ENCODE results near the gene LEMD3.

Gene LEMD3

DNA sequence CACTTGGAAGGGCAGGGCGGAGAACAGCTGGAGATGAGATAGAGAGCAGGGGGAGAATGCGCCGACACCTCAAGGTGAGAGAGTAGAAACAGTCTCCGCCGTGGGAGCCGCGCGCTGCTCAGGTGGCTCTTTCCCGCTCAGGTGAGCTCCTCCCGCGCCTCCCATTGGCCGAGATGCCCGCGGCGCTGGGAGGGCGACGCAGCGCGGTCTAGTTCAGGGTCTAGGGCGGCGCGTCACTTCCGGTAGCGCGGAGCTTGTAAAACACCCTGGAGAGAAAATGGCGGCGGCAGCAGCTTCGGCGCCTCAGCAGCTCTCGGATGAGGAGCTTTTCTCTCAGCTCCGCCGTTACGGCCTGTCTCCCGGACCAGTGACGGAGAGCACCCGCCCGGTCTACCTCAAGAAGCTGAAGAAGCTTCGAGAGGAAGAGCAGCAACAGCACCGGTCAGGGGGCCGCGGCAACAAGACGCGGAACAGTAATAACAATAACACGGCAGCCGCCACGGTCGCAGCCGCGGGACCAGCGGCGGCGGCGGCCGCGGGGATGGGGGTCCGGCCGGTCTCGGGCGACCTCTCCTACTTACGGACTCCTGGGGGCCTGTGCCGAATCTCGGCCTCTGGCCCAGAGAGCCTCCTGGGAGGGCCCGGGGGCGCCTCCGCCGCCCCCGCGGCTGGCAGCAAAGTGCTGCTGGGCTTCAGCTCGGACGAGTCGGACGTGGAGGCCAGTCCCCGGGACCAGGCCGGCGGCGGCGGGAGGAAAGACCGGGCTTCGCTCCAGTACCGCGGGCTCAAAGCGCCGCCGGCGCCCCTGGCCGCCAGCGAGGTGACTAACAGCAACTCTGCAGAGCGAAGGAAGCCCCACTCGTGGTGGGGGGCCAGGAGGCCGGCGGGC lies at the start of gene LEMD3:
LEMD3 (plus strand) TSS at position 264 of the 889 bp plus-strand sequence; CDS start at position 278, 14 bp downstream.
- DNase-seq: peak; percentile 83 to 89

DNA sequence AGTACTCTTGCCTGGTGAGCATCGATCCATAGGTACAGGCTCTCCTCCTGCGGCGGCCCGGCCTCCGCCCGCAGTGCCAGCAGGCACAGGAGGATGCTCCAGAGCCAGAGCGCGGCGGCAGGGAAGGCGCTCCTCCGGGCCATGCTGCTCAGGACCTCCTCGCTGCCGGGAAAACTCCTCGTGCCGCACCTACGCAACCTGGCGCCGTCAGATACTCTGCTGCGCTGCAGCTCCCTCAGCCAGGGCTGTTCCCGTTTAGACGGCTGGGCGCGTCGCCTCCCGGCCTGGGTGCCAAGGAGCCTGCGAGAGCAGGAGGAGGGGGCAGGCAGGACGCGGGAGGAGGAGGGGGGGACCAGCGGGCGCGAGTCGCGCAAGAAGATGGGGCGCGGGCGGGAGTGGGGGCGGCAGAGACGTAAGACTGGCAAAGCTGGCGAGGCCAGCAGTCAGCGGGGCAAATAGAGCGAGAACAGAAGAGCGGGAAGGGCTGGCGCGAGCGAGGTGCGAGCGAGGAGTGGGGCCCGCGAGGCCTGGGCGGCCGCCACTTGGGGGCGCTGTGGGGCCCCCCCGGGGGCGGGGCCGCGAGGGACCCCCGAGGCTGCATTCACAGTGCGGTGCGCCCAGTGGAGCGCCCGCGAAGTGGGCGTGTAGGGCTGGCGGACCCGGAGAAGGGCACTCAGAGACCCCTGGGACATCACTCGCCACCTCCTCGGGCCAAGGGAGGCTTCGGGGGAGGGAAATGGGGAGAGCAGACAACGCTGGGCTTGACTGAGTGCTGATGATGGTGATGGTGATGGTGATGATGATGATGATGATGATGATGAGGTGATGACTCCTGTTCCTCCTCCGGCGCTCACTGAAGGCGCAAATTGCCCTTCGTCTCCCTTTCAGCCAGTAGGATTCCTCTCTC lies 48.1 kb upstream of the LEMD3 start, which contains the start of gene WIF1:
WIF1 (minus strand) TSS at position 257 of the 907 bp plus-strand sequence; CDS start at position 143, 114 bp downstream.
- DNase-seq: peak; percentile 36 to 82

DNA sequence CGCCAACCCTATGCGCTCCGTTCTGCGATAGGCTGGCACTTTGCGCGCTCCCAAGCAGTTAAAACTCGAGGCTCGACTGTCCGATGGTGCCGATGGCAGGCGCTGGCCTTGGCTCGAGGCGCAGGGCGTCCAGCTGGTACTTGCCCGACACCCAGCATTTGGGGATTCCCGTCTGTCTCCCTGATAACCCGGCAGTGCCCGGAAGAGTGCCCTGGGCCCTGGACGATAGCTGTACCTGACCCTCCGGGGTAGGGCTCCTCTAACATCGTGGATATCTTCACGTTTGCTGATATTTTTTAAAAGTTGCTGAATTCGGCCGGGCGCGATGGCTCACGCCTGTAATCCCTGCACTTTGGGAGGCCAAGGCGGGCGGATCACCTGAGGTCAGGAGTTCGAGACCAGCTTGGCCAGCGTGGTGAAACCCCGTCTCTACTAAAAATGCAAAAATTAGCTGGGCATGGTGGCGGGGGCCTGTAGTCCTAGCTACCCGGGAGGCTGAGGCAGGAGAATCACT lies 47.4 kb upstream of the LEMD3 start:
- DNase-seq: no peak

DNA sequence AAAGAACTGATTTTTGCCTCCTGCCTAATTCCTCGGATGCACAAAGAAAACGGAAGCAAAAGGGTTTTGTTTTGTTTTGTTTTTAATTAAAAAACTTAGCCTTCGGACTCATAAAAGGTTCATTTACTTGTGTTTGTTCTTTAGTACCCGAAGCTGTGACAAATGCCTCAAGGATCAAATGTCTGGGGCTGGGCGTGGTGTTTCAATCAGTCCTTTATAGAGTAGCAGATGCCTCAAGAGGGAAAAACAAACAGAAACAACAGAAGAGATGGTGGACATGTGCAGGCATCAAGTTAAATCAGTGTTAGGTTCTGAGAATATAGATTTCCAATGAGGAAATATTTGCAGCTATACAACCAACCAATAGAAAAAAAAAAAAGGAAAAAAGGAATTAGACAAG lies 46.7 kb upstream of the LEMD3 start:
- DNase-seq: peak; percentile 43 to 66

DNA sequence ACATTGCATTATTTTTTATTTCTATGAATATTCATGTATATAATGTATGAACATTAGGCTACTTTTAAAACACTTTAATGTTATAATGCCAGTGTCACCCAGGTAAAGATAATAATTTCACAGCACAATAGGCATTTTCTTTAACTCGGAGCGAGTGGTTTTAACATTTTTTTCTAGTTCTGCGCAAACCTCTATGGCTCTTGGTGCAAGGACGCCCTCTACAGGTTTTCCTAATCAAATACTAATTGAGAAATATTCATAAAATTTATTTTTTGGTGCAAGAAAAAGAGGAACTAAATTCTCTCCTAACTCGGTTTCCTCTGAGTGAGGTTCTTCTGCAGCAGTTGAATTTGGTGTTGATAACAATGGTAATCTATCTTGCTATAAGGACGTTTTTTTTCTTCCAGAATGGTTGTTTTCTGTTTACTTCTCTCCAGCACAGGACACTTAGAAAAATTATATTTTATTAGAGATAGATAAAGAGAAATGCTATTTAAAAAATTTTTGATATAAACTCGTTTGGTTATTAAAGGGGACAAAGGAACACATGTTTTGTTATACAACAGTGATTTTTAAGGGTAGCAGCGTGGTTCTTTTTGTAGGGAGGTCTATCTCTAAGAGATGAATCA lies 45.8 kb upstream of the LEMD3 start:
- peak in 1 of 2 experiments; percentile 37 for DNase-seq

DNA sequence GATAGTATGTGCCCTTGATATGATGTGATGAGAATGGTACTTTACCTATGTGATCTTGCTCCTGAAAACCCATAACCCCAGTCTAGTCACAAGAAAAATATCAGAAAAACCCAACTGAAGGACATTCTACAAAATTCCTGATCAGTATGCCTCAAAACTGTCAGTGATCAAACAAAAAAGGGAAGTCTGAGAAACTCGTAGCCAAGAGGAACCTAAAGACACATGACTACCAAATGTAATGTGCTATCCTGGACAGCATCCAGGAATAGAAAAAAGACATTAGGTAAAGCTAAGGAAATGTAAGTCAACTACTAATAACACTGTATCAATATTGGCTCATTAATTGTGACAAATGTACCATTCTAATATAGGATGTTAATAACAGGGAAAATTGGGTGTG lies 44.1 kb upstream of the LEMD3 start:
- DNase-seq: no peak

DNA sequence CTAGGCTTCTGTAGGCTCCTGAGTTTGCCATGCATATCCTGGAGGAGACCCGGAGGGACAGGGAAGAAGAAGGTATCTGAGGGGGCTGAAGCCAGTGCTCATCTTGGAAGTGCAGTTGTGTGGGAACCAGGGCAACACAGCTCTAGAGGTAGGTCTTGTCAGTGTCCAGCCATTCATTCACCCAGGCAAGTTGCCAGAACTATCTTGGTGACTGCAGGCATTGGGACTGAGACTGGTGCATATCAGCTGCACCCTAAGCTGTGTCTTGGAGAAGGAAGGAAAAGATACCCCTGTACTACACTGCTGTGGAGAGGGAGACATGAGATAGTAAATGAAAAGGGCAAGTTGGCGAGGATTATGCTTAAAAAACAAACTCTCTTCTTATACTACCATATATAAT lies 43.4 kb upstream of the LEMD3 start:
- no peak for DNase-seq

DNA sequence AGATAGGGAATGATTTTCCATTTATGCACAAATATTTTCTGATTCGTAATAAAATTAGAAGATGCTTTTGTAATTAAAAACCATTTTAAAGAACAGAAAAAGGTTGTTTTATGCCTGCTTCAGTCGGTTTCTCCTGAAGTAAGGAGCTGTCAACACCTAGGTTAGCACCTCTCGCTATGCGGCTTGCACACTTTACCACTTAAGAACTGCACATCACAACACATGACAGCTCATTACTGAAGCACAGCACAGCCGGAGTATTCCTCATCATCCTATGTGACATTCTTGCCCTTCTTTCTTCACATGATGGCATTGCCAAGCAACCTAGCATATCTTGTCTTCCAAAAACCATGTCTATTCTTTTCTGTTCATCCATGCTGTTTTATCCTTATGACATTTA lies 42.9 kb upstream of the LEMD3 start:
- no peak for DNase-seq

DNA sequence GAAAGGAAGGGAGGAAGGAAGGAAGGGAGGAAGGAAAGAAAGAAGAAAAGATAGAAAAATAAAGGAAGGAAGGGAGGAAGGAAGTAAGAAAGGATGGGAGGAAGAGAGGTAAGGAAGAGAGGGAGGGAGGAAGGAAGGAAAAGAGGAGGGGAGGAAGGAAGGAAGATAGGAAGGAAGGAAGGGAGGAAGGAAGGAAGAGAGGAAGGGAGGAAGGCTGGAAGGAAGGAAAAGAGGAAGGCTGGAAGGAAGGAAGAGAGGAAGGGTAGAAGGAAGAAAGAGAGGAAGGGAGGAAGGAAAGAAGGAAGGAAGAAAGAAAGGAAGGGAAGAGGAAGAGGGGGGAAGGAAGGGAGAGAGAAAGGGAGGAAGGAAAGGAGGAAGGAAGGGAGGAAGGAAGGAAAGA lies 35.5 kb upstream of the LEMD3 start:
- no peak for DNase-seq

DNA sequence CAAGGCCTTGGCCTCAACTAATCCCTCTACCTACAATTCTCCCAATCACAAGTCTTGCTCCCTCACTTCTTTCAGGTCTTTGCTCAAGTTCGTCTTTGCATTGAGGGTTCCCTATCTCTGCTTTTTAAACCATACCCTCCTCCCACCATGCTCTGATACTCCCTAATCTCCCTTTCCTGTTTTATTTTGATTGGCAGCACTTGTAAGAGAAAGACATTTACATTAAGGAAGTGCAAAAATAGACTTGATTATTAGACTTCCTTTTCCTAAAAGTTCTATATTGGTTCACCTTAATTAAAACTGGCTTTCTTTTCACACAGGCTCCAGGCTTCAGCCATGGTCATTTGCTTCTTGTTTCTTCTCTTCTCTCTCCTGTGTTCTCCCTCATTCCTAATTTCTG lies 30.0 kb upstream of the LEMD3 start:
- no peak for DNase-seq

DNA sequence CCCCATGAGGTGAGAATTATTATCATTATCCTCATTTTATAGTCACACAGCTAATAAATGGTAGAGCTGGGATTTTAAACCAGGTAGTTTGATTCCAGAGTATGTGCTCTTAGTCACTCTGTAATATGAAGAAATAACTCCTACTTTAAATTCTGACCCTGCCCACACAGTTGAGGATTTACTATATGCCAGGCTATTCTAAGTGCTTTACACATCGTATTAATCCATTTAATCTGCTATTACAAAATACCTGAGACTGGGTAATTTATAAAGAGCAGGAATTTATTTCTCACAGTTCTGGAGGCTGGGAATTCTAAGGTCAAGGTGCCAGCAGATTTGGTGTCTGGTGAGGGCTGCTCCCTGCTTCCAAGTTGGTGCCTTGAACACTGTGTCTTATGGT lies 28.6 kb upstream of the LEMD3 start:
- DNase-seq: peak in 1 of 2 experiments; percentile 35

DNA sequence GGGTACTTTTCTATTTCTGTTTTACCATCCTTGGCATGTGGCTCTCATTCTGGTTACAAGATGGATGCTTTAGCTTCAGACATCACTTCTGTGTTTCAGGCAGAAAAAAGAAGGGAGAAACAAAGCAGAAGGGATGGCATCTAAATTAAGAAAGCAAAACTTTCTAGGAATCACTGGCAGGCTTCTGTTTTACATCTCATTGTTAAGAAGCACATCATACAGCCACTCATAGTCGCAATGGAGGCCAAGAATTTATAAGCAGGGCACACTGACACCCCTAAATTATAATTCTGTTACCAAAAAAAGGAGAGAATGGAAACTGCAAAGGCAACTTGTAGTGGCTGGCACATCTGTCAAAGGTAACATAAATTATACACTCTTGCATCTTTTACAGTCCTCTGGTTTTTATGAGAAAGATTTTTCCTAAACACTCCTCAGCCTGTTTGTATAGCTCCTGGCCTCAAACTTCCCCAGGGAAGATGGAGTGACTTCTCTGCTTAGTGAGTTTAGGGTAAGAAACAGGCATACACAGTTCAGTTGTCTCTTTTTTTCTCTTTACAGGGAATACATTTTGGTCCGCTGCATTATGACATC lies 22.0 kb upstream of the LEMD3 start:
- no peak for DNase-seq

DNA sequence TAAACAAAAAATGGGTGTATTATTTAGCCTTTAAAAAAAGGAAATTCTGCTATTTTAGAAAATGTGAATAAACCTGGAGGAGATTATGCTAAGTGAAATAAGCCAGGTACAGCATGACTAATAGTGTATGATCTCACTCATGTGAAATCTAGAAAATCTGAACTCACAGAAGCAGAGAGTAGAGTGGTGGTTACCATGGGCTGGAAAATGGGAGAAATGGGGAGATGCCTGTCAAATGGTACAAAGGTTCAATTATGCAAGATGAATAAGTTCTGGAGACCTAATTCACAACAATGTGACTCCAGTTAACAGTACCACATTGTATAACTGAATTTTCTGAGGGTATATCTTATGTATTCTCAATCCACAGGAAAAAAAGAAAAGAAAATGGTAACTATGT lies 17.4 kb upstream of the LEMD3 start:
- no peak for DNase-seq

DNA sequence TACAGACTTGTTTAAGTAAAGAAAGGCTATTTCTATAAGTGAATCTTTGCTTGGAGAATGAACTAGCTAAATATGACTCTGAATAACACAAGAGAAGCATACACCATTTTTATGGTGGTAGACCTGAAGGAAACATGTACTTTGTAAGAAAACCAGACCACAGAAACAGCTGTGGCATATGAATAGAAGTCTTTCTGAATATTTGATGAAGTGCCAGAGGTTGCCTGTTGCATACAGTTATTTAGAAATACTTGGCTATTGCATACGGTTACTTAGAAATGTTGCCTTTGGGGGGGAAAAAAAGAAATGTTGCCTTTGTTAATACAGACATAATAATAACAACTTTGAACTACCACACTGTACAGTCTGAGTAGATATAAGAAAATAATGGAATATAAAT lies 16.8 kb upstream of the LEMD3 start:
- no peak for DNase-seq

DNA sequence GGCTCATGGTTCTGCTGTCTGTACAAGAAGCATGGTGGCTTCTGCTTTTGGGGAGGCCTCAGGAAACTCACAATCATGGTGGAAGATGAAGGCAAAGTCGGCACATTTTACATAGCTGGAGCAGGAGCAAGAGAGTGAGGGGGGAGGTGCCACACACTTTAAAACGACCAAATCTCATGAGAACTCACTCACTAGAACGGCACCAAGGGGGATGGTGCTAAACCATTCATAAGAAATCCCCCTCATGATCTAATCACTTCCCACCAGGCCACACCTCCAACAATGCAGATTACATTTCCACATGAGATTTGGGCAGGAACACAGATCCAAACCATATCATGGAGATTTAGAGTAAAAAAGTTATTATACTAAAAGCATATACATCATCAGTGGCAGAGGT lies 13.6 kb upstream of the LEMD3 start:
- no peak for DNase-seq

DNA sequence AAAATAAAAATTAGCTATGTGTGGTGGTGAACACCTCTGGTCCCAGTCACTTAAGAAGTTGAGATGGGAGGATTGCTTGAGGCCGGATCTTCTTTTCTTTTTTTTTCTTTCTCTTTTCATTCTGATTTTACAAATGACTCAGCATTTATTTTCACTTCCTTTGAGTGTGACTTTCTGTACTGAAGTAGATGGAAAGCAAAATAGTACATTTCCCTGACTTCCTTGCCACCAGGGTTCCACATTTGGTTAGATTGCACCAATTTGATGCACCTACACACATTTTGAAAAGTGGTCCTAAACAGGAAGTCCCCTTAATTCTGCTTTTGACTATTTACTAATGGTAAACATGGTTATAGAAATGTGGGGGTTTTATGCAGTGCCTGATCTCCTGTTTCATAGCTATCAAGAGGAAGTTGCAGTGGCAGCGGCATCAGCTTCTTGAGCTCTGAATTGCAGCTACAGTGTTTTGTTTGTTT lies 13.0 kb upstream of the LEMD3 start:
- DNase-seq: no peak

DNA sequence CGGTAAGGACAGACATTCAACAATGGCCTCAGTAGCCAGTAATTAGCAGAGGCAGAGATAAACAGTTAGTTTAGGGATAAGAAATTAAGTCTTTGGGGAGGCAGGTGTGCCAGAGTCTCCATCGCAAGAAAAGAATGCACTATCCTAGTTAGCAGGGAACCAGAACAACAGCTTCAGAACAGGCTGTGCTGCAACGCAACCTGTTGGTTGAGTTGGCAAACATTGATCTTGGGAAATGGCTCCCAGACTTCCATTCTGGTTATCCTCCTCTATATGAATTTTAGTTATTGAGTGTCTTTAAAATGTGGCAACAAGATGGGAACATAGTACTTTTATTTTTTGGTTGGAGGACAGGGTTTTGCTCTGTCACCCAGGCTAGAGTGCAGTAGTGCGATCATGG lies 12.3 kb upstream of the LEMD3 start:
- DNase-seq: no peak

DNA sequence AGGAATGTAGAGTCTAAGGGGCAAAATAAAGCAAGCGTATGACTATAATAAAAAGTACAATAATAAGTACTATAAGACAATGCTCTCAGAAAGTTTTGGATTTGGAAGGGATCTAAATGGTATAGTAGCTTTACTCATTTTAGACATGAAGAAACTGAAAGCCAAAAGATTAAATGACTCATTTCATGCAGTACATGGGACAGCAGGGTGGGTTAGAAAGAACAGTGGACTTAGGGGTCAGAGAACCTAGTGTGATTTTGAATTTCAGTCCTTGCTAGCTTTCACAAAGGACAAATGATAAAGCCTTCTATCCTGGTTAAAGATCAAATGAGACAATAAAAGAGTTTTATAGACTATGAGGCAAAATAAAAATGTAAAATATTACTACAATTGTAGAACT lies 6.8 kb upstream of the LEMD3 start:
- DNase-seq: no peak

DNA sequence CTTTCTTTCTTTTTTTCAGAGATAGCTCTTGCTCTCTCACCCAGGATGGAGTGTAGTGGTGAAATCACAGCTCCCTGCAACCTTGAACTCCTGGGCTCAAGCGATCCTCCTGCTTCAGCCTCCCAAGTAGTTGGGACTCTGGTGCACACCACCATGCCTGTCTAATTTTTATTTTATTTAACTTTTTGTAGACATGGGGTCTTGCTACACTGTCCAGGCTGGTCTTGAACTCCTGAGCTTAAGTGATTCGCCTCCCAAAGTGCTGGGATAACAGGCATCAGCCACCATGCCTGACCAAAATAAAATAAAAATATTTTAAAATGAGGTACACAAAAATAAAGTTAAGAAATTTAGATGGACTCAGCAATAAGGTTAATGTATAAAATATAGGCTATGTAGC lies 5.1 kb upstream of the LEMD3 start:
- no peak for DNase-seq

DNA sequence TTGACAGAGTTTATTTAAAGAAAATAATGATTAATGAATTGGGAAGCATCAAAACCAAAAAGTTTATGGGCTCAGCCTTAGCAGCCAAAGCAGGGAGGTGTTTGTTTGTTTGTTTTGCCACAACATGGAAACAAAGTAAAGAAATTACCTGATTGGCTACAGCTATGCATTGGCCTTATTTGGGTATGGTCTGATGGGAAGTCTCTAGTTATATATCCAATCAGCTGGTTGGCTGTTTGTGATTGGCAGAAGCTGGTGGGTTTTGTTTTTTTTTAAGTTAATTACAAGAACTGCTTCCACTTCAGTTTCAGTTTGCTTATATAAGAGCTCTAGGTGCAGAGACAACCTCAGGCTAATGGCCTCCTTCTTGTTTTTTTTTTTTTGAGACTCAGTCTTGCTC lies 4.6 kb upstream of the LEMD3 start:
- DNase-seq: no peak

DNA sequence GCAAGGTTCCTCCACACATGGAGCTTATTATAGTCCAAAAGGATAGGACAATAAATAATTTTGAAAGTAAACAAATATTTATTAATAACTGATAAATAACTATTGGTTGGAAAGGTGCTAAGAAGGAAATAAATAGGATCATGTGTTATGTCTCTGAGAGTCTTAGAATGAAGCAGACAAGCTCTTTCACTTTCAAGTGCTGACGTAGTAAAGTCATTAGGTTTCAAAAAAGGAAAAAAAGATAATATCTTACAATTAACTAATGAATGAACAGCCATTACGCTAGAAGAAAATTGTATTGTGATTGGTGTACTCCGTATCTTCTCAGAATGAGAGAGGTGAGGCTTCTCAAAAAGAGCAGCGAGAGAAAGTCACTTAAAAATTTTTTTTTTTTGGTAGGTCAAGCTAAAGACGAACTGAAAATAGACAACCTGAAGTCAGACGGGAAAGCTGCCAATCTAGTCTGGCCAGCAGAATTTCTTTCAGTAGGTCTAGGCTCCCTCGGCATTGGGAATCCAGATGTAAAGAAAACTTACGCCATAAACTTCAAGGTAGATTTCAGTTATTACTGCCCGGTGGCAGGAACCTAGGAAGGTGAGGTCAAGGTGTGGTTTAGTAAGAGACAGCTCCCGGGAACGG lies 583 bp upstream of the LEMD3 start:
- DNase-seq: no peak
